ENCODE results near the gene VGLL4.
A peak's percentile ranks its signal among the peaks of the same experiment; 100 is the strongest.

The VGLL4 gene

GRCh38 chr3:11654166-11654565, 10.5 kb upstream of the VGLL4 start:
- no peak for TF ChIP-seq CTCF (IDR thresholded peaks at IDR 0.05; ENCODE audit: control insufficient read depth, insufficient read depth, low read depth, low read length, missing control alignments)
- no peak overlapping the region for H3K4me3 ChIP-seq (ENCODE audit: control insufficient read depth, low read depth, low read length)

GRCh38 chr3:11653298-11654055, 9.8 kb upstream of the VGLL4 start:
- TF ChIP-seq CTCF (IDR thresholded peaks at IDR 0.05; ENCODE audit: control insufficient read depth, insufficient read depth, low read depth, low read length, missing control alignments), result no peak
- no peak for DNase-seq (ENCODE audit: low read depth)
- no peak overlapping the region for H3K4me3 ChIP-seq (ENCODE audit: control insufficient read depth, low read depth, low read length)

More at GRCh38 chr3:11654166-11654565, 10.5 kb upstream of the VGLL4 start:
- DNase-seq (ENCODE audit: low read depth), result no peak

- TF ChIP-seq CTCF (IDR thresholded peaks at IDR 0.05; ENCODE audit: control insufficient read depth, insufficient read depth, low read depth, low read length, missing control alignments), result peak; percentile 24
- no peak overlapping the region for H3K4me3 ChIP-seq (ENCODE audit: control insufficient read depth, low read depth, low read length)
These were observed 8.2 kb upstream of the VGLL4 start for GRCh38 chr3:11651900-11652299.

GRCh38 chr3:11651477-11651876, 7.8 kb upstream of the VGLL4 start:
- no peak for TF ChIP-seq CTCF (IDR thresholded peaks at IDR 0.05; ENCODE audit: control insufficient read depth, insufficient read depth, low read depth, low read length, missing control alignments)

More at GRCh38 chr3:11651900-11652299, 8.2 kb upstream of the VGLL4 start:
- no peak for DNase-seq (ENCODE audit: low read depth)

GRCh38 chr3:11650391-11650790, 6.7 kb upstream of the VGLL4 start:
- TF ChIP-seq CTCF (IDR thresholded peaks at IDR 0.05; ENCODE audit: control insufficient read depth, insufficient read depth, low read depth, low read length, missing control alignments), result no peak
- H3K4me3 ChIP-seq (ENCODE audit: control insufficient read depth, low read depth, low read length), result no peak overlapping the region
- DNase-seq (ENCODE audit: low read depth), result no peak

More at GRCh38 chr3:11651477-11651876, 7.8 kb upstream of the VGLL4 start:
- H3K4me3 ChIP-seq (ENCODE audit: control insufficient read depth, low read depth, low read length), result no peak overlapping the region
- DNase-seq (ENCODE audit: low read depth), result no peak

GRCh38 chr3:11648735-11649134, 5.0 kb upstream of the VGLL4 start:
- H3K4me3 ChIP-seq (ENCODE audit: control insufficient read depth, low read depth, low read length), result no peak overlapping the region
- DNase-seq (ENCODE audit: low read depth), result no peak
- TF ChIP-seq CTCF (IDR thresholded peaks at IDR 0.05; ENCODE audit: control insufficient read depth, insufficient read depth, low read depth, low read length, missing control alignments), result no peak
